Activated B cell treated with CpG ODN at 0.5 μM for 24 hours (primary cell): ENCODE measurements around the gene FPR2. TPM values are rescaled to one million over a fixed set of nuclear protein-coding genes. Genes with fewer than 3 reads are reported as not detected.
A peak's percentile ranks its signal among the peaks of the same experiment; 100 is the strongest.

Experiments used
- ATAC-seq: fragments of 200-7000 bp; cut with Tn5 transposase; one replicate; pipeline ENCODE4 v1.10.0; 2021; ENCODE audit warnings: low read depth, mild to moderate bottlenecking, moderate library complexity
- CTCF ChIA-PET: fragments of 350-600 bp; sonication (Branson Sonifier 250); formaldehyde crosslinking; loops from one replicate; lab custom pipeline; 2021; ENCODE audit warnings: antibody characterized with exemption; lab: Charles Lee
- POLR2A ChIA-PET: fragments of 350-600 bp; sonication (Branson Sonifier 250); formaldehyde crosslinking; loops from one replicate; lab custom pipeline; 2021; ENCODE audit warnings: antibody characterized with exemption; lab: Charles Lee
- DNase-seq: peaks from one replicate; pipeline ENCODE4 v3.0.0; 2022
- H3K27ac Mint-ChIP-seq: one replicate; pipeline ENCODE4 v1.8.0; 2020; ENCODE audit warnings: mixed read lengths
- H3K27me3 Mint-ChIP-seq: one replicate; pipeline ENCODE4 v1.8.0; 2021; ENCODE audit warnings: mixed read lengths
- H3K36me3 Mint-ChIP-seq: one replicate; pipeline ENCODE4 v1.8.0; 2021; ENCODE audit warnings: low read depth, mixed read lengths
- H3K4me1 Mint-ChIP-seq: one replicate; pipeline ENCODE4 v1.8.0; 2021; ENCODE audit warnings: mixed read lengths
- H3K4me3 Mint-ChIP-seq: one replicate; pipeline ENCODE4 v1.8.0; 2020; ENCODE audit warnings: mild to moderate bottlenecking, mixed read lengths
- H3K9me3 Mint-ChIP-seq: one replicate; pipeline ENCODE4 v1.8.0; 2020; ENCODE audit warnings: mixed read lengths
- CTCF ChIP-seq: fragments of 200-600 bp; IDR thresholded peaks from one replicate; pipeline ENCODE4 v1.8.0; 2022; ENCODE audit warnings: antibody characterized with exemption, mild to moderate bottlenecking
- intact Hi-C: fragments of 100-400 bp; cut with micrococcal nuclease; formaldehyde crosslinking; loops from one replicate; pipeline ENCODE4 v1.15.1; 2024
- total RNA-seq: library from RNA; stranded (reverse); gene quantifications from 2 replicates; pipeline ENCODE4 v1.2.3, GENCODE V29; 2022

The FPR2 gene
- total RNA-seq, 1 donor from 2014 or later = not detected

GRCh38 chr19:51749979-51750378, 11.0 kb upstream of the FPR2 start:
- intact Hi-C loops = no loop called here
- ChIA-PET POLR2A (no interaction called here), CTCF (no interaction called here)
- Mint-ChIP-seq H3K4me1 (peaks cover 12% of the 10 kb centered on the region), H3K4me3 (no peak overlapping the region), H3K36me3 (no peaks in the 10 kb centered on the region), H3K27me3 (peaks cover 6% of the 10 kb centered on the region), H3K9me3 (peaks cover 6% of the 10 kb centered on the region), H3K27ac (no peak overlapping the region)
- DNase-seq (no peak), ATAC-seq (no peak)
- TF ChIP-seq CTCF = no peak

- ATAC-seq = no peak
- POLR2A ChIA-PET = interaction anchor here (1.9 kb wide), 1 partner anchor 46 kb away, joined by 10 read pairs; no protein-coding TSS in a partner anchor
- intact Hi-C loops = no loop called here
- H3K27ac Mint-ChIP-seq = no peak overlapping the region
- H3K4me3 Mint-ChIP-seq = no peak overlapping the region
- H3K27me3 Mint-ChIP-seq = peaks cover 6% of the 10 kb centered on the region
- CTCF ChIA-PET = no interaction called here
- TF ChIP-seq CTCF = no peak
- peaks cover 6% of the 10 kb centered on the region for H3K9me3 Mint-ChIP-seq
- no peaks in the 10 kb centered on the region for H3K36me3 Mint-ChIP-seq
- H3K4me1 Mint-ChIP-seq = peaks cover 12% of the 10 kb centered on the region
- DNase-seq = no peak
Measured at GRCh38 chr19:51750400-51751094, 10.4 kb upstream of the FPR2 start.

- peaks cover 12% of the 10 kb centered on the region for H3K4me1 Mint-ChIP-seq
- POLR2A ChIA-PET = interaction anchor here (1.9 kb wide), 1 partner anchor 48 kb away, joined by 10 read pairs; no protein-coding TSS in a partner anchor
- peak within 1 kb of the TSS; percentile 28 for H3K4me3 Mint-ChIP-seq
- intact Hi-C loops = no loop called here
- CTCF ChIA-PET = interaction anchor here (0.7 kb wide), 1 partner anchor 95 kb away, joined by 3 read pairs; no protein-coding TSS in a partner anchor
- H3K27me3 Mint-ChIP-seq = no peaks in the 10 kb centered on the region
- DNase-seq (no peak), ATAC-seq (peak; percentile 98)
- H3K36me3 Mint-ChIP-seq = no peaks in the 10 kb centered on the region
- H3K9me3 Mint-ChIP-seq = peaks cover 6% of the 10 kb centered on the region
- H3K27ac Mint-ChIP-seq = peak within 1 kb of the TSS; percentile 57
- TF ChIP-seq CTCF = no peak
Measured at GRCh38 chr19:51751655-51752054, 9.3 kb upstream of the FPR2 start, which contains the start of gene FPR1. Gene FPR1, minus strand, starts transcription at chr19:51751878. Its CDS starts 4,884 bp downstream, at chr19:51746994.

GRCh38 chr19:51754109-51754508, 6.9 kb upstream of the FPR2 start:
- no peak overlapping the region for H3K27ac Mint-ChIP-seq
- no peaks in the 10 kb centered on the region for H3K36me3 Mint-ChIP-seq
- no peak overlapping the region for H3K4me3 Mint-ChIP-seq
- ATAC-seq = no peak
- H3K9me3 Mint-ChIP-seq = peaks cover 5% of the 10 kb centered on the region
- H3K27me3 Mint-ChIP-seq = no peaks in the 10 kb centered on the region
- H3K4me1 Mint-ChIP-seq = peaks cover 12% of the 10 kb centered on the region
- ChIA-PET POLR2A (no interaction called here), CTCF (no interaction called here)
- no peak for TF ChIP-seq CTCF
- DNase-seq = no peak
- intact Hi-C loops = no loop called here

GRCh38 chr19:51754770-51755169, 6.2 kb upstream of the FPR2 start:
- no peaks in the 10 kb centered on the region for H3K36me3 Mint-ChIP-seq
- no peak overlapping the region for H3K4me3 Mint-ChIP-seq
- no peaks in the 10 kb centered on the region for H3K27me3 Mint-ChIP-seq
- ATAC-seq = no peak
- intact Hi-C loops = no loop called here
- DNase-seq = no peak
- POLR2A ChIA-PET = no interaction called here
- no peak overlapping the region for H3K27ac Mint-ChIP-seq
- CTCF ChIA-PET = no interaction called here
- H3K4me1 Mint-ChIP-seq = peaks cover 12% of the 10 kb centered on the region
- peaks cover 3% of the 10 kb centered on the region for H3K9me3 Mint-ChIP-seq
- TF ChIP-seq CTCF = no peak
